ENCODE measurements around the gene FAM181B. TPM values are rescaled to one million over a fixed set of nuclear protein-coding genes. Genes with fewer than 3 reads are reported as not detected.
A peak's percentile ranks its signal among the peaks of the same experiment; 100 is the strongest.

FAM181B gene
- total RNA-seq, 2 experiments from 2014 or later = not detected

DNA sequence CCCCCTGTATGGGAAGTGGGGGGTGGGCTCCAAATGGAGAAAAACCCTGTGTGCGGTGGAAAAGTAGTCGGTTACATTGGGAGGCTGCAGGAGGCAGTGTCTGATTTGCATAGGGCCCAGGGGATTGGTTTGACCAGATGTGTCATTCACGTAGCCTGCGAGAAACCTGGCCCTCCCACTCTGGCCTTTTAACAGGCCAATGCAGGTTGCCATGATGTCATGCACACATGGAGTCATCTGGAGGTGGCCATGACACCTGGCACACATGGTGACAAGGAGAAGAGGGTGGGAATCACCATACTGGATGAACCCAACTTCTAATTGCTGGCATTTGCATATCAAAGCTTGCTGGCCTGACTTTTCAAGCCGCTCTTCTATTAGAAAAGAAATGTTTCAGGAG, 50.6 kb downstream of the FAM181B start:
- Mint-ChIP-seq H3K4me1 (peaks cover 4% of the 10 kb centered on the region), H3K27ac (no peak overlapping the region), H3K9me3 (no peaks in the 10 kb centered on the region), H3K27me3 (peaks cover 17% of the 10 kb centered on the region), H3K36me3 (no peaks in the 10 kb centered on the region), H3K4me3 (no peak overlapping the region)
- POLR2A ChIA-PET = no interaction called here
- ATAC-seq (ENCODE audit: low read depth) (no peak), DNase-seq (no peak)

DNA sequence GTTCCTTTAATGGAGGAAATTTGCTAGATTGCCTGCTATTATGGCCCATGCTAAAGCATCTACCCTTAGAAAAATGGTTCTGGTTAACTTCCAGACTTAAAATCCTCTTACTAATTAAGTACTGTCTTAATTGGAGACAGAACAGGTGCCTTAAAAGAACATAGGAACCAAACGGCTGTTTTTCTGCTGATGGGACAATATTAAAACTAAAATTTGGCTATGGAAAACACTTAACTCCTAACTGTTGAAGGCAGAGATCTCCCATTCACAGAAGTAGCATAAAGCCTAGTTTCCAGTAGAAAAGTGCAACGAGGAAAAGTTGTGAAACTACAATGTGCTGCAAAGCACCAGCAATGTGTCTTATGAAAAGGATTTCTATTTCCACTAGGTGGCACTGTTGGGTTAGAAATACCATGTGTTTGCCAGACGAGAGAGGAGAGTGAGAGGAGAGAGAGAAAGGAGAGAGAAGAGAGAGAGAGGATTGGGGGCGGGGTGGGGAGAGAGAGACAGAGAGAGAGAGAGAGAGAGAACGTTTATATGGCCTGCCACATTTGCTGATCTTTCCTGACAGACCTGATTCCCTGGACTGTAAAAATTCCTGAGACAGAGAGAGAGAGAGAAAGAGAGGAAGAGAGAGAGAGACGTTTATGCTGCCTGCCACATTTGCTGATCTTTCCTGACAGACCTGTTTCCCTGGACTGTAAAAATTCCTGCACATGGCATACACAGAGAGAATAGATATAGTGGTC, 51.5 kb downstream of the FAM181B start:
- ATAC-seq (ENCODE audit: low read depth) (peak; percentile 56), DNase-seq (no peak)
- H3K4me3 Mint-ChIP-seq = no peak overlapping the region
- no peaks in the 10 kb centered on the region for H3K9me3 Mint-ChIP-seq
- H3K27ac Mint-ChIP-seq = no peak overlapping the region
- peaks cover 4% of the 10 kb centered on the region for H3K4me1 Mint-ChIP-seq
- POLR2A ChIA-PET = no interaction called here
- peaks cover 17% of the 10 kb centered on the region for H3K27me3 Mint-ChIP-seq
- H3K36me3 Mint-ChIP-seq = no peaks in the 10 kb centered on the region

DNA sequence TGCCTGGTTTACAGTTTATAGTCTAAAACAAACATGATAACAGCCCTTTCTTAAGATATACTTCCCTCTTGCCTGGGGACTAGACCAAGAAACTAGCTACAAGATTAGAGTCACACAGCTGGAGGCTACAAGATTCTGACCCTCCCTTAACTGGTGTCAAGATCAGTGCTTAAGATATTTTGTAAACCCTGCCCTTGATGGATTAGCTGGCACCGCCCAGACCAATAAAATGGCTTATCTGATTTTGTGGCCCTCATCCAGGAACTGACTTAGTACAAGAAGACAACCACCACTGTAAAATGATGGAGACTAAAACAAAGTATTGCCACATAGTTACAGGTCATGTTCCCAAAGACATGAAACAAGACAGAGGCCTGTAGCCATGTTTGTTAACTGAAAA, 53.4 kb downstream of the FAM181B start:
- H3K4me3 Mint-ChIP-seq = no peak overlapping the region
- H3K27ac Mint-ChIP-seq = no peak overlapping the region
- POLR2A ChIA-PET = no interaction called here
- peaks cover 17% of the 10 kb centered on the region for H3K27me3 Mint-ChIP-seq
- H3K36me3 Mint-ChIP-seq = no peaks in the 10 kb centered on the region
- peaks cover 4% of the 10 kb centered on the region for H3K4me1 Mint-ChIP-seq
- ATAC-seq (ENCODE audit: low read depth) (no peak), DNase-seq (no peak)
- H3K9me3 Mint-ChIP-seq = no peaks in the 10 kb centered on the region

Other genes starting within 250 kb of the FAM181B start
- 10 to 100 TPM; 21.3 to 25.6 TPM for gene PRCP, start 166.6 kb upstream of the FAM181B start, total RNA-seq
- 10 to 100 TPM in 1 of 2 experiments, 1 to 10 TPM in 1; 8.8 to 10.6 TPM for gene DDIAS, start 167.9 kb upstream of the FAM181B start, total RNA-seq

Measured in activated naive CD8-positive, alpha-beta T cell treated with anti-CD3 and anti-CD28 coated beads, Interleukin-2, amount 10 ng/mL, durations not matched to agents 7 days and 5 days (primary cell).